IMR-90 (cell line): ENCODE results near the gene ZNF282. TPM values are rescaled to one million over a fixed set of nuclear protein-coding genes. Genes with fewer than 3 reads are reported as not detected.

Source experiments
- ATAC-seq: fragments of 200-7000 bp; cut with Tn5 transposase; 2 replicates; pipeline ENCODE4 v1.9.1; 2020; ENCODE audit warnings: low read depth, mild to moderate bottlenecking, moderate library complexity
- BruUV-seq: library from RNA; stranded (reverse); fragments of 400-500 nt; replicated peaks from 2 replicates; lab custom pipeline; 2021; lab: Mats Ljungman, UMichigan
- CTCF ChIA-PET: fragments of 300-600 bp; formaldehyde crosslinking; extraction: SDS; loops from one replicate; lab custom pipeline; 2021; ENCODE audit warnings: antibody characterized with exemption; lab: Yijun Ruan, JAX
- POLR2A ChIA-PET: fragments of 300-600 bp; sonication (Branson Sonifier 250); formaldehyde crosslinking; loops from one replicate; lab custom pipeline; 2022; ENCODE audit warnings: antibody characterized with exemption; ENCODE audit not compliant: unreplicated experiment; lab: Charles Lee
- DNase-seq: peaks from one replicate; pipeline ENCODE4 v3.0.0; 2013
- H2AFZ ChIP-seq: replicated peaks from 2 replicates; pipeline ENCODE3; 2013; ENCODE audit warnings: low read length, mild to moderate bottlenecking; ENCODE audit not compliant: poor library complexity
- H2AK5ac ChIP-seq: 2 replicates; pipeline ENCODE4 v1.6.1; 2013; ENCODE audit warnings: low read depth, low read length, inconsistent platforms
- H2AK9ac ChIP-seq: replicated peaks from 2 replicates; pipeline ENCODE3; 2013; ENCODE audit warnings: mild to moderate bottlenecking, low read depth, low read length, moderate library complexity; ENCODE audit not compliant: poor library complexity
- H2BK120ac ChIP-seq: 2 replicates; pipeline ENCODE4 v1.6.1; 2013; ENCODE audit warnings: low read depth, low read length, inconsistent platforms
- H2BK15ac ChIP-seq: 3 replicates; pipeline ENCODE4 v1.6.1; 2013; ENCODE audit warnings: low read depth, low read length, inconsistent platforms
- H2BK20ac ChIP-seq: 2 replicates; pipeline ENCODE4 v1.6.1; 2013; ENCODE audit warnings: low read depth, mild to moderate bottlenecking, inconsistent platforms, low read length, moderate library complexity
- H2BK5ac ChIP-seq: 2 replicates; pipeline ENCODE4 v1.6.1; 2013; ENCODE audit warnings: mild to moderate bottlenecking, low read depth, low read length, inconsistent platforms; ENCODE audit not compliant: poor library complexity, severe bottlenecking
- H3K14ac ChIP-seq: replicated peaks from 2 replicates; pipeline ENCODE4 v1.6.1; 2013; ENCODE audit warnings: low read depth, low read length, inconsistent platforms
- H3K18ac ChIP-seq: 2 replicates; pipeline ENCODE4 v1.6.1; 2013; ENCODE audit warnings: low read depth, low read length, control low read depth
- H3K23ac ChIP-seq: 2 replicates; pipeline ENCODE4 v1.6.1; 2013; ENCODE audit warnings: low read depth, low read length, inconsistent platforms
- H3K27ac ChIP-seq: 2 replicates; pipeline ENCODE4 v1.5.1; 2013; ENCODE audit warnings: mild to moderate bottlenecking, control low read depth, low read length; ENCODE audit not compliant: insufficient read depth
- H3K27me3 ChIP-seq: 2 replicates; pipeline ENCODE4 v1.6.1; 2013; ENCODE audit warnings: low read length; ENCODE audit not compliant: control insufficient read depth, insufficient read depth
- H3K36me3 ChIP-seq: 2 replicates; pipeline ENCODE4 v1.6.1; 2013; ENCODE audit warnings: low read length, mixed read lengths; ENCODE audit not compliant: control insufficient read depth, insufficient read depth
- H3K4ac ChIP-seq: 2 replicates; pipeline ENCODE4 v1.6.1; 2013; ENCODE audit warnings: low read depth, low read length, inconsistent platforms
- H3K4me1 ChIP-seq: 2 replicates; pipeline ENCODE4 v1.6.1; 2013; ENCODE audit warnings: low read length, mixed read lengths; ENCODE audit not compliant: control insufficient read depth, insufficient read depth
- H3K4me2 ChIP-seq: 2 replicates; pipeline ENCODE4 v1.6.1; 2013; ENCODE audit warnings: low read depth, mild to moderate bottlenecking, control low read depth, low read length, moderate library complexity
- H3K4me3 ChIP-seq: 2 replicates; pipeline ENCODE4 v1.5.1; 2013; ENCODE audit warnings: low read depth, mild to moderate bottlenecking, control low read depth, low read length, moderate library complexity; ENCODE audit not compliant: insufficient read depth
- H3K56ac ChIP-seq: 2 replicates; pipeline ENCODE4 v1.6.1; 2013; ENCODE audit warnings: low read length, inconsistent platforms; ENCODE audit not compliant: insufficient read depth; ENCODE audit errors: extremely low read depth
- H3K79me1 ChIP-seq, 2 experiments: 2 replicates each; pipeline ENCODE4 v1.6.1; 2013; ENCODE audit warnings: low read length in 2 of 2, inconsistent platforms in 1 of 2, low read depth in 1 of 2
- H3K9ac ChIP-seq: 2 replicates; pipeline ENCODE4 v1.6.1; 2013; ENCODE audit warnings: low read depth, low read length, control low read depth
- H3K9me1 ChIP-seq: 2 replicates; pipeline ENCODE4 v1.6.1; 2013; ENCODE audit warnings: low read length, inconsistent platforms; ENCODE audit not compliant: insufficient read depth
- H3K9me3 ChIP-seq: 2 replicates; pipeline ENCODE4 v1.6.1; 2013; ENCODE audit warnings: low read length; ENCODE audit not compliant: control insufficient read depth, insufficient read depth
- H4K20me1 ChIP-seq: 2 replicates; pipeline ENCODE4 v1.6.1; 2013; ENCODE audit warnings: low read length, inconsistent platforms; ENCODE audit not compliant: insufficient read depth
- H4K5ac ChIP-seq: 2 replicates; pipeline ENCODE4 v1.6.1; 2013; ENCODE audit warnings: mild to moderate bottlenecking, low read depth, low read length, control low read depth
- H4K8ac ChIP-seq, 2 experiments: 2 replicates each; pipeline ENCODE4 v1.6.1; 2013; ENCODE audit warnings: low read depth in 2 of 2, low read length in 2 of 2, control low read depth in 1 of 2, inconsistent platforms in 1 of 2
- H4K91ac ChIP-seq: 2 replicates; pipeline ENCODE4 v1.6.1; 2013; ENCODE audit warnings: low read depth, low read length, inconsistent platforms; ENCODE audit not compliant: insufficient read depth
- BHLHE40 ChIP-seq: fragments of 150-350 bp; IDR thresholded peaks from 2 replicates; pipeline ENCODE4 v1.6.1; 2016; ENCODE audit warnings: mild to moderate bottlenecking, low read depth, low read length
- CEBPB ChIP-seq: IDR thresholded peaks from 2 replicates; pipeline ENCODE4 v1.6.1; 2012; ENCODE audit warnings: low read depth, low read length, improper control_type of control experiment
- CHD1 ChIP-seq: IDR thresholded peaks from 2 replicates; pipeline ENCODE4 v1.6.1; 2012; ENCODE audit warnings: low read depth, low read length, improper control_type of control experiment
- FOS ChIP-seq: fragments of 150-350 bp; IDR thresholded peaks from 2 replicates; pipeline ENCODE4 v1.6.1; 2016; ENCODE audit warnings: low read depth, low read length
- MAFK ChIP-seq: IDR thresholded peaks from 2 replicates; pipeline ENCODE4 v1.6.1; 2012; ENCODE audit warnings: low read depth, low read length, improper control_type of control experiment
- MAZ ChIP-seq: IDR thresholded peaks from 2 replicates; pipeline ENCODE4 v1.6.1; 2012; ENCODE audit warnings: low read depth, mild to moderate bottlenecking, low read length, improper control_type of control experiment, moderate library complexity, borderline replicate concordance
- MXI1 ChIP-seq: IDR thresholded peaks from 2 replicates; pipeline ENCODE4 v1.6.1; 2012; ENCODE audit warnings: low read depth, mild to moderate bottlenecking, low read length, moderate library complexity, borderline replicate concordance
- NFE2L2 ChIP-seq: fragments of 150-350 bp; IDR thresholded peaks from 2 replicates; pipeline ENCODE4 v1.6.1; 2016; ENCODE audit warnings: low read depth, mild to moderate bottlenecking, low read length
- RCOR1 ChIP-seq: IDR thresholded peaks from 2 replicates; pipeline ENCODE4 v1.6.1; 2012; ENCODE audit warnings: mild to moderate bottlenecking, low read length, improper control_type of control experiment; ENCODE audit not compliant: insufficient replicate concordance
- SMC3 ChIP-seq: fragments of 150-350 bp; IDR thresholded peaks from 2 replicates; pipeline ENCODE4 v1.6.1; 2016; ENCODE audit warnings: low read depth, mild to moderate bottlenecking, antibody characterized with exemption, low read length, moderate library complexity
- WGBS, 2 experiments: methylation state at CpG; one replicate each; pipeline versions ENCODE4 v1.1.5 to v1.1.7; 2013; ENCODE audit warnings: missing lambda C conversion rate in 2 of 2; ENCODE audit not compliant: insufficient read length in 1 of 2; ENCODE audit errors: extremely low coverage in 2 of 2; 5-methylcytosine and 5-hydroxymethylcytosine counted together
- dilution Hi-C: fragments of 300-500 bp; cut with HindIII; formaldehyde crosslinking; loops from one replicate; pipeline ENCODE4 v1.14.3; 2018; ENCODE audit warnings: low sequenced_read_pairs; ENCODE audit not compliant: unreplicated experiment
- in situ Hi-C: fragments of 300-500 bp; cut with MboI; formaldehyde crosslinking; loops from 3 replicates; pipeline ENCODE4 v1.14.3; 2019; ENCODE audit warnings: low sequenced_read_pairs, inconsistent platforms, mixed read lengths
- intact Hi-C: fragments of 100-400 bp; cut with micrococcal nuclease; formaldehyde crosslinking; loops from 2 replicates; pipeline ENCODE4 v1.10.0; 2022
- polyA plus RNA-seq, 3 experiments: library from polyadenylated mRNA; depleted of rRNA; stranded (reverse); fragments of >200 nt; gene quantifications; 2 replicates each; pipeline ENCODE4 v1.2.3, GENCODE V29; 2012; ENCODE audit warnings: low replicate concordance in 1 of 3
- total RNA-seq: library from RNA; depleted of rRNA; stranded (reverse); fragments of >200 nt; gene quantifications from 2 replicates; pipeline ENCODE4 v1.2.3, GENCODE V29; 2012
- TF ChIP-seq, protein P1 (sequence below): fragments of 150-350 bp; IDR thresholded peaks from 2 replicates; pipeline ENCODE4 v1.6.1; 2017; ENCODE audit warnings: mild to moderate bottlenecking, antibody characterized with exemption, low read length, low read depth
- TF ChIP-seq, protein P2 (sequence below): conservative IDR thresholded peaks from 2 replicates; pipeline ENCODE4 v1.5.1; 2012; ENCODE audit warnings: mild to moderate bottlenecking, low read depth, low read length, improper control_type of control experiment

The ZNF282 gene
- total and polyA plus RNA-seq, 2 of the 4 experiments (the other 2 are of a cell fraction) = 7.2 to 11.9 TPM

DNA sequence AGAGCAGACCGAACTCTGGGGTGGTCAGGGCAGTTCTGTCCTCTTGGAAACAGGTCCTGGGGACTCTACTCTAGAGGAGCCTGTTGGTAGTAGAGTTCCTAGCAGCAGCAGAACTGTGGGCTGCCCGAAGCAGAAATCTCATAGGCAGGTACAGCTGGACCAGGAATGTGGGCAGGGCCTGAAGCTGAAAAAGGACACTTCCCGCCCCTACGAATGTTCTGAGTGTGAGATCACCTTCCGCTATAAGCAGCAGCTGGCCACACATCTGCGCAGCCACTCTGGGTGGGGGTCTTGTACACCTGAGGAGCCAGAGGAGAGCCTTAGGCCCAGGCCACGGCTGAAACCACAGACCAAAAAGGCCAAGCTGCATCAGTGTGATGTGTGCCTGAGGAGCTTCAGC, 58.3 kb downstream of the ZNF282 start:
- no peak overlapping the region for H3K56ac ChIP-seq
- in situ Hi-C loops = no loop called here
- H3K27ac ChIP-seq = no peak overlapping the region
- no TSS peak for BruUV-seq
- no peak overlapping the region for H3K4me3 ChIP-seq
- H3K23ac ChIP-seq = no peak overlapping the region
- ATAC-seq (no peak), DNase-seq (no peak)
- dilution Hi-C loops = no loop called here
- H3K9me1 ChIP-seq = peaks cover 11% of the 10 kb centered on the region; the same call in 1 of the 2 replicates
- H2AFZ ChIP-seq = no peak overlapping the region
- no peak overlapping the region for H2BK15ac ChIP-seq
- H2BK120ac ChIP-seq = no peak overlapping the region
- H3K4ac ChIP-seq = no peak overlapping the region
- peaks cover 3% of the 10 kb centered on the region for H3K4me1 ChIP-seq
- no peak overlapping the region for H2AK5ac ChIP-seq
- peaks cover 12 to 16% of the 10 kb centered on the region in 2 experiments; a peak in 3 of 4 replicates for H3K79me1 ChIP-seq
- no peak overlapping the region for H4K91ac ChIP-seq
- H4K20me1 ChIP-seq = peaks cover 6% of the 10 kb centered on the region; the same call in 1 of the 2 replicates
- ChIA-PET CTCF (interaction anchor here (1.8 kb wide), 1 partner anchor 8 kb away, joined by 9 read pairs; the partner anchor contains the start of gene ZNF783), POLR2A (no interaction called here)
- no peak overlapping the region for H3K14ac ChIP-seq
- H2BK5ac ChIP-seq = no peak overlapping the region
- no peak overlapping the region for H4K5ac ChIP-seq
- no peak overlapping the region for H2AK9ac ChIP-seq
- intact Hi-C loops = no loop called here
- H3K18ac ChIP-seq = no peak overlapping the region
- no peaks in the 10 kb centered on the region for H3K9me3 ChIP-seq
- H2BK20ac ChIP-seq = no peak overlapping the region
- peaks cover 43% of the 10 kb centered on the region for H3K36me3 ChIP-seq
- WGBS, 2 experiments = 100% methylated on average over 1 of the region's 7 CpGs; no CpG with 5 or more reads in 1 of the 2 experiments
- H4K8ac ChIP-seq = no peak overlapping the region
- H3K27me3 ChIP-seq = no peaks in the 10 kb centered on the region
- no peak overlapping the region for H3K9ac ChIP-seq
- H3K4me2 ChIP-seq = no peak overlapping the region
- TF ChIP-seq FOS (no peak), MAZ (no peak), BHLHE40 (no peak), MAFK (no peak), MXI1 (no peak), SMC3 (no peak), RCOR1 (no peak), CEBPB (no peak), CHD1 (no peak), NFE2L2 (no peak)
- TF ChIP-seq, protein P1, sequence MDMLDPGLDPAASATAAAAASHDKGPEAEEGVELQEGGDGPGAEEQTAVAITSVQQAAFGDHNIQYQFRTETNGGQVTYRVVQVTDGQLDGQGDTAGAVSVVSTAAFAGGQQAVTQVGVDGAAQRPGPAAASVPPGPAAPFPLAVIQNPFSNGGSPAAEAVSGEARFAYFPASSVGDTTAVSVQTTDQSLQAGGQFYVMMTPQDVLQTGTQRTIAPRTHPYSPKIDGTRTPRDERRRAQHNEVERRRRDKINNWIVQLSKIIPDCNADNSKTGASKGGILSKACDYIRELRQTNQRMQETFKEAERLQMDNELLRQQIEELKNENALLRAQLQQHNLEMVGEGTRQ = no peak
- TF ChIP-seq, protein P2, sequence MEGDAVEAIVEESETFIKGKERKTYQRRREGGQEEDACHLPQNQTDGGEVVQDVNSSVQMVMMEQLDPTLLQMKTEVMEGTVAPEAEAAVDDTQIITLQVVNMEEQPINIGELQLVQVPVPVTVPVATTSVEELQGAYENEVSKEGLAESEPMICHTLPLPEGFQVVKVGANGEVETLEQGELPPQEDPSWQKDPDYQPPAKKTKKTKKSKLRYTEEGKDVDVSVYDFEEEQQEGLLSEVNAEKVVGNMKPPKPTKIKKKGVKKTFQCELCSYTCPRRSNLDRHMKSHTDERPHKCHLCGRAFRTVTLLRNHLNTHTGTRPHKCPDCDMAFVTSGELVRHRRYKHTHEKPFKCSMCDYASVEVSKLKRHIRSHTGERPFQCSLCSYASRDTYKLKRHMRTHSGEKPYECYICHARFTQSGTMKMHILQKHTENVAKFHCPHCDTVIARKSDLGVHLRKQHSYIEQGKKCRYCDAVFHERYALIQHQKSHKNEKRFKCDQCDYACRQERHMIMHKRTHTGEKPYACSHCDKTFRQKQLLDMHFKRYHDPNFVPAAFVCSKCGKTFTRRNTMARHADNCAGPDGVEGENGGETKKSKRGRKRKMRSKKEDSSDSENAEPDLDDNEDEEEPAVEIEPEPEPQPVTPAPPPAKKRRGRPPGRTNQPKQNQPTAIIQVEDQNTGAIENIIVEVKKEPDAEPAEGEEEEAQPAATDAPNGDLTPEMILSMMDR = no peak
